Stomach (tissue), 4 donors: Measurements from ENCODE around the gene SORCS1.

Source experiments
- POLR2A ChIP-seq, 4 donors: fragments of 450-650 bp; IDR thresholded peaks; one replicate each; pipeline ENCODE4 v1.6.1; 2016; ENCODE audit warnings: antibody characterized with exemption in 4 of 4, control low read depth in 2 of 4, mild to moderate bottlenecking in 1 of 4, moderate library complexity in 1 of 4
- TF ChIP-seq, protein P1 (sequence below), 7 experiments: fragments of 450-650 bp in 4 of 7; fragments of 200-600 bp in 3 of 7; sonication (generic) in 3 of 7; IDR thresholded peaks; one replicate each; pipeline ENCODE4 v1.5.1; 2016 to 2019; ENCODE audit warnings: antibody characterized with exemption in 7 of 7, control low read depth in 2 of 7, mild to moderate bottlenecking in 1 of 7

DNA sequence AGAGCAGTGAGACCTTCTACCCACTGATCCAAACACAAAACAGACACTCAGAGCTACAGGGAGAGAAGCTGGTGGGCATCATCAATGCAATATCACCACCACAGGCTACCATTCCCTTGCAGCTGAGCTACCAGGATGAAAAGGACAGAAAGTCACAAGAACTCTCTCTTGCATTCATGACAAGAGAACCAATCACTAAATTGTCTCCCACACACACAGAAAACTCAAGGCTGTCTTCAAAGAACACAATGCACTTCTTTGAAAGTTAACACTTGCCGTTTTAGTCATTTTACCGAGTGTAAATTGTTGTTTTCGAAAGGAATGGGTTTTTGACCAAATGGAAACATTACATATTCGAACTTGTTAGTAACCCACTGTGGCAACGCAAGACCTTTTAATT lies 626.6 kb downstream of the SORCS1 start:
- TF ChIP-seq, protein P1, sequence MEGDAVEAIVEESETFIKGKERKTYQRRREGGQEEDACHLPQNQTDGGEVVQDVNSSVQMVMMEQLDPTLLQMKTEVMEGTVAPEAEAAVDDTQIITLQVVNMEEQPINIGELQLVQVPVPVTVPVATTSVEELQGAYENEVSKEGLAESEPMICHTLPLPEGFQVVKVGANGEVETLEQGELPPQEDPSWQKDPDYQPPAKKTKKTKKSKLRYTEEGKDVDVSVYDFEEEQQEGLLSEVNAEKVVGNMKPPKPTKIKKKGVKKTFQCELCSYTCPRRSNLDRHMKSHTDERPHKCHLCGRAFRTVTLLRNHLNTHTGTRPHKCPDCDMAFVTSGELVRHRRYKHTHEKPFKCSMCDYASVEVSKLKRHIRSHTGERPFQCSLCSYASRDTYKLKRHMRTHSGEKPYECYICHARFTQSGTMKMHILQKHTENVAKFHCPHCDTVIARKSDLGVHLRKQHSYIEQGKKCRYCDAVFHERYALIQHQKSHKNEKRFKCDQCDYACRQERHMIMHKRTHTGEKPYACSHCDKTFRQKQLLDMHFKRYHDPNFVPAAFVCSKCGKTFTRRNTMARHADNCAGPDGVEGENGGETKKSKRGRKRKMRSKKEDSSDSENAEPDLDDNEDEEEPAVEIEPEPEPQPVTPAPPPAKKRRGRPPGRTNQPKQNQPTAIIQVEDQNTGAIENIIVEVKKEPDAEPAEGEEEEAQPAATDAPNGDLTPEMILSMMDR (IDR thresholded peaks at IDR 0.05): no peak
- TF ChIP-seq POLR2A (IDR thresholded peaks at IDR 0.05): no peak
